Endometrial microvascular endothelial cells (primary cell): ENCODE data around the gene SYNJ2. TPM values are rescaled to one million over a fixed set of nuclear protein-coding genes. Genes with fewer than 3 reads are reported as not detected.

Experiments
- in situ Hi-C: cut with HindIII; loops from 2 replicates; pipeline ENCODE4 v1.10.0; 2017; ENCODE audit warnings: low sequenced_read_pairs, low pct_unique_long_range_greater_than_20kb; ENCODE audit errors: inconsistent ontology term
- total RNA-seq: library from RNA; depleted of rRNA; stranded (reverse); fragments of >200 nt; gene quantifications from one replicate; pipeline ENCODE4 v1.2.3, GENCODE V29; 2015; ENCODE audit errors: inconsistent ontology term

Gene SYNJ2
- total RNA-seq, 1 donor from 2014 or later: 66.0 TPM

- in situ Hi-C loops: no loop called here
Observed at GRCh38 chr6:158005626-158006180, 24.0 kb downstream of the SYNJ2 start.

DNA sequence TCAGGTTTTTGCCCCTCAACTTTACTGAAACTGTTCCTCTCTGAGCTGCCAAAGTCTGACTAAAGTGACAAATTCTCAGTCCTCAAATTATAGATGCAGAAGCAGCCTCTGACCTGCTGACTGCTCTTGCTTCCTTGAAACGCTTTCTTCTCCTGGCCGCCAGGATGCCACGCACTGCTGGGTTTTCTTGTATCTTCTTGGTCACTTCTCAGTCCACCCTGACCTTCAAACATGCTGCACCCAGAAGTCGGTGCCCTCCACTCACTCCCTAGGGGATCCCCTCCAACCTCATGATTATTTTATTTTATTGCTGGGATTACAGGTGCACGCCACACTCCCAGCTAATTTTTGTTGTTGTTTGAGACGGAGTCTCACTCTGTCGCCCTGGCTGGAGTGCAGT lies 24.7 kb downstream of the SYNJ2 start:
- in situ Hi-C loops: no loop called here

DNA sequence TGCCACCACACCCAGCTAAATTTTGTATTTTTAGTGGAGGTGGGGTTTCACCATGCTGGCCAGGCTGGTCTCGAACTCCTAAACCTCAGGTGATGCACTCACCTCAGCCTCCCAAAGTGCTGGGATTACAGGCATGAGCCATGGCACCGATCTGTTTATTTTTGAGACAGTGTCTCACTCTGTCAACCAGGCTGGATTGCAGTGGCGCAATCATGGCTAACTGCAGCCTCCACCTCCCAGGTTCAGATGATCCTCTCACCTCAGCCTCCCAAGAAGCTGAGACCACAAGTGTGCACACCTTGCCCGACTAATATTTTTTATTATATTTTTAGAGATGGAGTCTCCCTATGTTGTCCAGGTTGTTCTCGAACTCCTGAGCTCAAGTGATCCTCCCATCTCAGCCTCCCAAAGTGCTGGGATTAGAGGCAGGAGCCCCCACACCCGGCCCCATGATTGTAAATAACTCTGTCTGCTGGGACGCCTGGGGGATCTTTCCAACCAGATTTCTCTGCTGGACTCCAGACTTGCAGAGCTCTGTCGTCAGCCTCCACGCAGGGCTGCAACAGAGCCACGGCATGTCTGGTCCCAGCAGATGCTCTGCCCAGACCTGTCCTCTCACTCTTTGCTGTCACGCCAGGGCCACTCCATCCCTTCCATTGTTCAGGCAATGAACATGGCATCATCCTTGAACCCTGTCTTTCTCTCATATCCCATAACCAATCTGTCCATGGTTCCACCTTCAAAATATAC lies 25.3 kb downstream of the SYNJ2 start:
- in situ Hi-C loops: no loop called here

DNA sequence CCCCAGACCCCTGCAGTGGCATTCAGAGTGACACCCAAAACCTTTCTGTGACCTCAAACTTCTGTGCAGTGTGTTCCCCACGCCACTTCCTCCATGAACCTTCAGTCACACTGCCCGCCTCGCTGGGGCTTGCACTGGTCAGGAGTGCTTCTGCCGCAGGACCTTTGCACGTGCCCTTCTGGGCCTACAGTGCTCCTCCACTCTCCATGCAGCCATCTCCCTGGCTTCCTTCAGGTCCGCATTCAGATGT lies 27.1 kb downstream of the SYNJ2 start:
- in situ Hi-C loops: no loop called here

DNA sequence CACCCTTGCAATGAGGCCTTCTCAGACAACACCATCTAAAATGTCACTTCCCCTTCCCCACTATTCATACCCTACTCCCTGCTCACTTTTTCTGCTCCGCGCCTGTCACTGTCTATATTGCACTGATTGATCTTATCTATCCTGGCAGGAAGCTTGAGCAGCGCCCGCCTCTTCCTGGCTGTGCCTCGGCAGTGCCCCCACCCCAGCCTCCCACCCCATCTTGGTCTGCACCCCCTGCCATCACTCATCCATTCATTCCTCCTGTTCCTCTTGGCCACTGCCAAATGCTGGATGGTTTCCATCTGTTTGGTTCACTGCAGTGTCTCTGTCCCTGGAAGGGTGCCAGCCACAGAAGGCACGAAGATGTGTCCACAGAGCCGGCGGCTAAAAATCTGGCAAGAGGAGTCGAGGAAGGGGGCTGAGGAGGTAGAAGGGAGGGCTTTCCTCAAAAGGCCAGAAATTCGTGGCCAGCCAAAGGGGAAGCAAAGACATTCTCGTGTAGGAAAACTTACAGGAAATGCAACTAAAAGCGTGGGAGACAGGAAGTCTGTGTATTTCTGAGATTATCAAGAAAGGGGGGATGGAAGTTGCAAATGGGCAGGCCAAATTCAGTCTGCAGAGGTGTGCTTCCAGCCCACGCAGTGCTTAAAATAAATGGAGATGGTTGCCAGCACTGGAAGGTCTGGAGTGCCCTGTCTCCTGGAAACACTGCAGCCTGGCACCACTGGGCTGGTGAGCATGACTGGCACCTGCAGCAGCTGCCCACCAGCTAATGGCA lies 27.6 kb downstream of the SYNJ2 start:
- in situ Hi-C loops: no loop called here

DNA sequence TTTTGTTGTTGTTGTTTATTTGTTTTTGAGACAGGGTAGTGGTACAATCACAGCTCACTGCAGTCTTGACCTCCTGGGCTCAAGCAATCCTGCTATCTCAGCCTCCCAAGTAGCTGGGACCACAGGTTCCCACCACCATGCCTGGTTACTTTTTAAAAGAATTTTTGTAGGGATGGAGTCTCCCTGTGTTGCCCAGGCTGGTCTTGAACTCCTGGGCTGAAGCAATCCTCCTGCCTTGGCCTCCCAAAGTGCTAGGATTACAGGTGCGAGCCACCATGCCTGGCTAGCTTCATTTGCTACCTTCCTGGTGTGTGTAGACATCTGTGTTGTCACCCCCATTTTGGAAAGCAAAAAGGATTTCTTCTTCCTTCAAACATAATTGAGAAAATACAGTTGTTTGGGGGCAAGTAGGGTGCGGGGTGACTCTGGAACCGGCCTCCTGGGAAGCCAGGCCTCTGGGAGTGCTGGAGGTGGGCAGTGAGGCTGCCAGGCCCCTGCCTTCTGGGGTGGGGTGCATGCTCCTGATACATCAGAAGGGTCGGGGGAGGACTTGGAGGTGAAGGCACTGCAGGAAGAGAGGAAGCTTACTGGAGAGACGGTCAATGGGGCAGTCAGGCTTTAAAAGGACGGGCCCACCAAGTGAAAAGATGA lies 28.4 kb downstream of the SYNJ2 start:
- in situ Hi-C loops: no loop called here

DNA sequence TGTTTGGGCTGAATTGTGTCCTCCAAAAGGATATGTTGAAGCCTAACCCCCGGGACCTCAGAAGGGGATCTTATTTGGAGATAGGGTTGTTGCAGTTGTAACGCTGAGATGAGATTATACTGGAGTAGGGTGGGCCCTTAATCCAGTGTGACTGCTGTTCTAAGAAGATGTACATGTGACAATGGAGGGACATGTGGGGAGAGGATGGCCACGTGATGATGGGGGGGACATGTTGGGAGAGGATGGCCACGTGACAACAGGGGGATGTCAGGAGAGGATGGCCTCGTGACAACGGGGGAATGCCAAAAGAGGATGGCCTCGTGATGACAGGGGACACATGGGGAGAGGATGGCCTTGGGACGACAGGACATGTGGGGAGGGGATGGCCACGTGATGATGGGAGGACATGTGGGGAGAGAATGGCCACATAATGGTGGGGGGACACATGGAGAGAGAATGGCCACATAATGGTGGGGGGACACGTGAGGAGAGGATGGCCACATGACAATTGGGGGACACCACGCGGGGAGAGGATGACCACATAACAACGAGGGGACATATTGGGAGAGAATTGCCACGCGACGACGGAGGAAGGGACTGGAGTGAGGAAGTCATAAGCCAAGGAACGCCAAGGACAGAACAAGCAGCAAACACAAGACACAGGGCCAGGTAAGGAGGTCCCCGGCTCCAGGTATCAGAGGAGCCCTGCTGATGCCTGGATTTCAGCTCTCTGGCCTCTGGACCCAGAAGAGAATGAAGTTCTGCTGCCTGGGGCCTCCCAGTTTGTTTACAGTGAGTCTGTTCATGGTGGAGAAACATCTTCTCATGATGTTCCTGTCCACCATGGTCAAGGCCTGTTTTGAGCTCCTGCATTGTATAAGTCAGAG lies 29.2 kb downstream of the SYNJ2 start:
- in situ Hi-C loops: no loop called here

GRCh38 chr6:158011478-158011920 lies 29.8 kb downstream of the SYNJ2 start:
- in situ Hi-C loops: no loop called here

DNA sequence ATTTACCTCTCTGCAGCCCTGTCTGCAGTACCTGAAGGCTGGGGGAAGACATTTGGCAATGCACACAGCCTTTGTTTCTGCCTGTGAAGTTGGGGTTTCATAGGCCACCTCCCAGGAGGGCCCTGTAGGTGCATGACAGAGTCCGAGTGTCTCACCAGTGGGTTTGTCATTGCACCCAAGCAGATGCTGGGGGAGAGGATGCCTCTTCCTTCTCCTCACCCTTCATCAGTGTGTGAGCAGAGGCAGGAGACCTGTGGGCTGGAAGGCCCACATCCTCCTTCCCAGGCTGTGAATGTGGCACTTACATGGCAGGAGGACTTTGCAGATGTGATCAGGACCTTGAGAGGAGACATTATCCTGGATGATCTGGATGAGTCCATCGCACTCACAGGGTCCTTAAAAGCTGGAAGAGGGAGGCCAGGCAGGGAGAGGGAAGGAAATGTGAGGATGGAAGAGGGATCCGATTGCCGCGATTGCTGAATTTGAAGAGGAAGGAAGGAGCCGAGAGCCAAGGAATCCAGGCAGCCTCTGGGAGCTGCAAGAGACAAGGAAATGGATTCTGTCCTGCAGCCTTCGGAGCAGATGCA lies 30.4 kb downstream of the SYNJ2 start:
- in situ Hi-C loops: no loop called here

DNA sequence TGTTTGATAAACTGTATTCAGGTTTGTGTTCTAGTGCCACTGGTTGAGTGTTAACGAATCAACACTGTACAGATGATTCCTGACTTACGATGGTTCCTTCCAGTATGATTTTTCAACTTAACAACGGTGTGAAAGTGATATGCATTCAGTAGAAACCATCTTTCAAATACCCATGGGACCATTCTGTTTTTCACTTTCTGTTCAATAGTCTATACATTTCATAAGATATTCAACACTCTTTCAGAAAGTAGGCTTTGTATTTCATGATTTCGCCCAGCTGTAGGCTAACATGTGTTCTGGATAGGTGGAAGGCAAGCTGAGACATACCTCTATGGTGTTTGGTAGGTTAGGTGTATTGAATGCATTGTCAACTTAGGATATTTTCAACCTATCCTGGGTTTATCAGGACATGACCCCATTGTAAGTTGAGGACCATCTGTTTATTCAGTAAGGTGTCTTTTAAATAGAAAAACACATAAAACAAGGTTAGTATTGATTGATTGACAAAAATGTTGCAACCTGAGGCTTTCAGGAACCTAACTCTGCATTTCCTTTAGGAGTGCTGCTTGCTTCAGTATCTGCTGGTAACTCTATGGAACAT lies 32.3 kb downstream of the SYNJ2 start:
- in situ Hi-C loops: no loop called here

- in situ Hi-C loops: no loop called here
Observed at GRCh38 chr6:158014505-158015187, 33.0 kb downstream of the SYNJ2 start.

DNA sequence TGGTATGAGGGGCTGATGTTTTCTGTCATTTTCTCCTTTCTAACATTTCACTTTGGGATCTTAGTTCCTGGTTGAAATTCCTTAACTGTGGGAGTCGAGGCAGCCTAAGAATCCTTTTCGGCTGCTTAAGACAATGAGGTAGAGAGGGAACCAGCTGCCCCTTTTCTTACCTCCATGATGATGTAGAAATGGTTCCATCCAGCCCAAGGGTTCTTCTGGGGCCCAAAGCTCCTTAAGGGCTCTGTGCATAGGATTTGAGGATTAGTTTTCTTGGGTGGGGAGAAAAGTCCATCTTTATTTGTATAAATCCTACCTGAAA lies 33.5 kb downstream of the SYNJ2 start:
- in situ Hi-C loops: no loop called here

DNA sequence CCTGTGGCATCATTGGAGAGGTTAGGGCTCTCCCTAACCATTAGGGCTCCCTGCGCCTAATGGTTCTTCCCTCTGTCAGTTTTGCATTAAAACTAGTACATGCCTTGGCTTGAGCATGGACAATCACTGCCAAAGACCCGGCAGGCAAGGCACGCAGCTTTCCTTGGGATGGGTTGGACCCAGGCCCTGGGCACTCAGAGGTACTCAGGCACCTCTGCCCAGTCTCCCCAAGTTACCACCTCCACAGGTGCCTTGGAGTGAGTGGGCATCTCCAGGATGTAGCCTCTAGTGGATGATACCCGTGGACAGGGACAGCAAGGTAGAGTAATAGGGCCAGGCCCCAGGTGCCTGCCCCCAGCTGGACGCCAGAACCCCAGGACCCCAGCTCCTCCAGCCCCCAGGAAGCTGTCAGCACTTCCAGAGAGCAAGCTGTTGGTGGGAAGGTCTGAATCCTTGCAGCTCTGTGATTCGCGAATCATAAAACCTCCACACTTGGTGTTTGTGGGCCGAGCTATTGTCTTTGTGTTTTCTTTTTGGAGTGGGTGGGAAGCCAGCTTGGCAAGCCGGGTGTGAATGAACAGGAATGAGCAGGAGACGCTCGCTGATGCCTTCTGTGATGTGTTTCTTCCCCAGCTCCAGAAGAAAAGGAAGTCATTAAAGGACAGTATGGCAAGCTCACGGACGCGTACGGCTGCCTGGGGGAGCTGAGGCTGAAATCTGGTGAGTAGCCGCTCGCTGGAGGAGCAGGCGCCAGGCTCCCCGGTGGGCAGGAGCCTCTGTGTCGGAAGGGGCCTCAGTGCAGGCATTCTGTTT lies 35.1 kb downstream of the SYNJ2 start:
- in situ Hi-C loops: no loop called here

DNA sequence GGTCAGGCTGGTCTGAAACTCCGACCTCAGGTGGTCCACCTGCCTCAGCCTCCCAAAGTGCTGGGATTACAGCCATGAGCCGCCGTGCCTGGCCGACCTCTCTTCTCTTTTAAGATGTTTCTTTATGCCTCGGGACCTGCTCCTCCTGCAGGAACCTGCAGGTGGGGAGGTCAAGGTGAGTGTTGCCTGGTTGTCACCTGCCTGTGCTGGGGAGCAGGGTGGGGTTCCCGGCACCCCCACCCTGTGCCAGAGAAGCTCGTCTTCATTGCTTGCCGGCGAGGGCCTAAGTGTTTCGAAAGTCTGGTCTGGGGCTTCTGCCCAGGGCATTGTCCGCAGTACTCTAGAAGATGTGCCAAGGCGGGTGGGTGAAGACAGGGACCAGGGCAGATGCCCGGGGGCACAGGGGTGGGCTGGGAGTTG lies 36.0 kb downstream of the SYNJ2 start:
- in situ Hi-C loops: no loop called here

- in situ Hi-C loops: no loop called here
Observed at GRCh38 chr6:158018041-158018771, 36.5 kb downstream of the SYNJ2 start.

GRCh38 chr6:158018851-158019361 lies 37.2 kb downstream of the SYNJ2 start:
- in situ Hi-C loops: no loop called here
